ENCODE measurements around the gene GPD1. TPM values are rescaled to one million over a fixed set of nuclear protein-coding genes. Genes with fewer than 3 reads are reported as not detected.

Gene GPD1
- total and polyA plus RNA-seq, 4 experiments from 2014 or later = 1.1 to 2.0 TPM; not detected in 2

- Mint-ChIP-seq H3K4me3 (peak overlapping the region; percentile 93 to 100 (median 96)), H3K9me3 (no peaks in the 10 kb centered on the region), H3K27me3 (no peaks in the 10 kb centered on the region), H3K4me1 (peaks cover 19 to 56% (median 39%) of the 10 kb centered on the region in 4 donors), H3K27ac (peak overlapping the region; percentile 93 to 100 (median 98)), H3K36me3 (peaks cover 15 to 34% of the 10 kb centered on the region in 2 donors)
- peaks cover 49% of the 10 kb centered on the region for H3K4me1 ChIP-seq (ENCODE audit: insufficient read depth, low read length)
- H3K27me3 ChIP-seq (ENCODE audit: insufficient read depth, low read length) = no peaks in the 10 kb centered on the region
- DNase-seq = peak in 1 of 5 donors; percentile 47
- H3K36me3 ChIP-seq (ENCODE audit: insufficient read depth, low read length) = peaks cover 15% of the 10 kb centered on the region
- ChIA-PET CTCF (ENCODE audit: partially characterized antibody) (interaction anchor here (0.7 to 16.0 kb wide), 23 partner anchors 9 to 935 kb away, joined by 3 to 316 read pairs (median 12); partner anchors contain the start of genes CERS5, GPD1, LETMD1 and RACGAP1), POLR2A (ENCODE audit: partially characterized antibody) (interaction anchor here (0.6 to 6.2 kb wide), 30 partner anchors 9 to 1106 kb away, joined by 3 to 112 read pairs (median 6); partner anchors contain the start of genes ATF1, CERS5, GPD1 and LIMA1)
- H3K27ac ChIP-seq (ENCODE audit: low read depth, low read length) = peak overlapping the region; percentile 93
- intact Hi-C loops (cut with micrococcal nuclease) = loop anchor here (2.0 to 10.0 kb wide), 3 partner anchors 20 to 1122 kb away; partner anchors contain the start of gene DAZAP2
- H3K4me3 ChIP-seq (ENCODE audit: low read length in 2 of 2) = peak overlapping the region; percentile 98 to 99
- no peaks in the 10 kb centered on the region for H3K9me3 ChIP-seq (ENCODE audit: control insufficient read depth in 1 of 2, low read length in 2 of 2)
Observed at GRCh38 chr12:50112456-50113218, 8.8 kb downstream of the GPD1 start.

GRCh38 chr12:50117057-50117622 lies 13.3 kb downstream of the GPD1 start:
- Histone ChIP-seq H3K9me3 (ENCODE audit: control insufficient read depth in 1 of 2, low read length in 2 of 2) (no peaks in the 10 kb centered on the region), H3K27me3 (ENCODE audit: insufficient read depth, low read length) (no peaks in the 10 kb centered on the region), H3K4me3 (ENCODE audit: low read length in 2 of 2) (no peak overlapping the region), H3K27ac (ENCODE audit: low read depth, low read length) (no peak overlapping the region), H3K36me3 (ENCODE audit: insufficient read depth, low read length) (peaks cover 45% of the 10 kb centered on the region), H3K4me1 (ENCODE audit: insufficient read depth, low read length) (peaks cover 45% of the 10 kb centered on the region)
- peaks cover 28 to 77% (median 48%) of the 10 kb centered on the region in 4 donors for H3K4me1 Mint-ChIP-seq
- H3K9me3 Mint-ChIP-seq = no peaks in the 10 kb centered on the region
- no peak for DNase-seq
- CTCF ChIA-PET (ENCODE audit: partially characterized antibody) = interaction anchor here (0.8 to 16.0 kb wide), 5 partner anchors 15 to 59 kb away, joined by 3 to 316 read pairs (median 3); partner anchors contain the start of gene SMARCD1
- no peaks in the 10 kb centered on the region for H3K27me3 Mint-ChIP-seq
- peak overlapping the region in 4 of 7 donors; percentile 48 to 77 (median 64) for H3K27ac Mint-ChIP-seq
- POLR2A ChIA-PET (ENCODE audit: partially characterized antibody) = interaction anchor here (0.8 to 1.4 kb wide), 2 partner anchors 9 to 32 kb away, joined by 3 to 5 read pairs; partner anchors contain the start of gene SMARCD1
- peaks cover 23 to 60% of the 10 kb centered on the region in 2 donors for H3K36me3 Mint-ChIP-seq
- intact Hi-C loops (cut with micrococcal nuclease) = loop anchor here (10.0 kb wide), 1 partner anchor 1118 kb away; the partner anchor contains the start of gene DAZAP2
- H3K4me3 Mint-ChIP-seq = peak overlapping the region in 5 of 8 donors; percentile 43 to 74 (median 51)

GRCh38 chr12:50119387-50119786 lies 15.6 kb downstream of the GPD1 start:
- H3K27ac ChIP-seq (ENCODE audit: low read depth, low read length) = no peak overlapping the region
- no peaks in the 10 kb centered on the region for H3K27me3 ChIP-seq (ENCODE audit: insufficient read depth, low read length)
- CTCF ChIA-PET (ENCODE audit: partially characterized antibody) = interaction anchor here (1.4 kb wide), 1 partner anchor 31 kb away, joined by 3 read pairs; no protein-coding TSS in a partner anchor
- H3K27me3 Mint-ChIP-seq = no peaks in the 10 kb centered on the region
- peaks cover 30 to 60% (median 42%) of the 10 kb centered on the region in 4 donors for H3K4me1 Mint-ChIP-seq
- peaks cover 62% of the 10 kb centered on the region for H3K36me3 ChIP-seq (ENCODE audit: insufficient read depth, low read length)
- H3K4me3 ChIP-seq (ENCODE audit: low read length in 2 of 2) = no peak overlapping the region
- peaks cover 34 to 69% of the 10 kb centered on the region in 2 donors for H3K36me3 Mint-ChIP-seq
- H3K9me3 ChIP-seq (ENCODE audit: control insufficient read depth in 1 of 2, low read length in 2 of 2) = no peaks in the 10 kb centered on the region
- H3K4me3 Mint-ChIP-seq = no peak overlapping the region
- no peak overlapping the region for H3K27ac Mint-ChIP-seq
- POLR2A ChIA-PET (ENCODE audit: partially characterized antibody) = interaction anchor here (1.0 kb wide), 1 partner anchor 10 kb away, joined by 3 read pairs; no protein-coding TSS in a partner anchor
- peaks cover 33% of the 10 kb centered on the region for H3K4me1 ChIP-seq (ENCODE audit: insufficient read depth, low read length)
- no peak for DNase-seq
- intact Hi-C loops (cut with micrococcal nuclease) = loop anchor here (10.0 kb wide), 1 partner anchor 1115 kb away; the partner anchor contains the start of gene DAZAP2
- no peaks in the 10 kb centered on the region for H3K9me3 Mint-ChIP-seq

DNA sequence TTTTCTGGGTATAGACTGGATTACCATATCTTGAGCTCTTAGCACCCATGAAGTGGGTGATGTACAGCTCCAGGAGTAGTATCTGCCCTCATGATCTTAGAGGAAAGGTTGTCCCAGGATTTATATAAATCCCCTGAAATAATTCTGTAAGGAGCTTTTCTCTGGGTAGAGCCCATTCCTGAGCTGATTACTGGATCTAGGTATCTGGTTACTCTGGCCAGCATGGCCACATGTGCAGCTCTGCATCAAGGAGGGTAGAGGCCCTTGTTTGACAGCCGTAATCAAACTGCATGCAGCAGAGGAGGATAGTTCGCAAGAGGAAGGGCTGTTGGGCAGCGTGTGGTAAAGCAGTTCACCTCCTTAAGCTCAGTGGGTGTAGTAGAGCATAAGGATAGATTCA lies 16.7 kb downstream of the GPD1 start:
- POLR2A ChIA-PET (ENCODE audit: partially characterized antibody) = interaction anchor here (5.0 kb wide), 1 partner anchor 9 kb away, joined by 35 read pairs; the partner anchor contains the start of gene COX14
- Mint-ChIP-seq H3K9me3 (no peaks in the 10 kb centered on the region), H3K27ac (peak overlapping the region in 1 of 7 donors; percentile 88), H3K4me1 (peaks cover 32 to 57% (median 44%) of the 10 kb centered on the region in 4 donors), H3K27me3 (no peaks in the 10 kb centered on the region), H3K36me3 (peaks cover 37 to 73% of the 10 kb centered on the region in 2 donors), H3K4me3 (no peak overlapping the region)
- Histone ChIP-seq H3K4me1 (ENCODE audit: insufficient read depth, low read length) (peaks cover 28% of the 10 kb centered on the region), H3K27ac (ENCODE audit: low read depth, low read length) (no peak overlapping the region), H3K27me3 (ENCODE audit: insufficient read depth, low read length) (no peaks in the 10 kb centered on the region), H3K9me3 (ENCODE audit: control insufficient read depth in 1 of 2, low read length in 2 of 2) (no peaks in the 10 kb centered on the region), H3K4me3 (ENCODE audit: low read length in 2 of 2) (no peak overlapping the region), H3K36me3 (ENCODE audit: insufficient read depth, low read length) (peaks cover 62% of the 10 kb centered on the region)
- intact Hi-C loops (cut with micrococcal nuclease) = no loop called here
- DNase-seq = no peak
- CTCF ChIA-PET (ENCODE audit: partially characterized antibody) = interaction anchor here (1.0 to 3.6 kb wide), 2 partner anchors 9 to 55 kb away, joined by 3 to 24 read pairs; partner anchors contain the start of gene COX14

GRCh38 chr12:50120953-50121352 lies 17.1 kb downstream of the GPD1 start:
- no peaks in the 10 kb centered on the region for H3K9me3 Mint-ChIP-seq
- peak overlapping the region in 2 of 7 donors; percentile 27 to 88 for H3K27ac Mint-ChIP-seq
- H3K4me1 Mint-ChIP-seq = peaks cover 31 to 57% (median 44%) of the 10 kb centered on the region in 4 donors
- Histone ChIP-seq H3K27ac (ENCODE audit: low read depth, low read length) (no peak overlapping the region), H3K4me3 (ENCODE audit: low read length in 2 of 2) (no peak overlapping the region), H3K27me3 (ENCODE audit: insufficient read depth, low read length) (no peaks in the 10 kb centered on the region), H3K36me3 (ENCODE audit: insufficient read depth, low read length) (peaks cover 58% of the 10 kb centered on the region), H3K4me1 (ENCODE audit: insufficient read depth, low read length) (peaks cover 23% of the 10 kb centered on the region), H3K9me3 (ENCODE audit: control insufficient read depth in 1 of 2, low read length in 2 of 2) (no peaks in the 10 kb centered on the region)
- POLR2A ChIA-PET (ENCODE audit: partially characterized antibody) = interaction anchor here (5.0 kb wide), 1 partner anchor 9 kb away, joined by 35 read pairs; the partner anchor contains the start of gene COX14
- H3K4me3 Mint-ChIP-seq = no peak overlapping the region
- intact Hi-C loops (cut with micrococcal nuclease) = no loop called here
- no peak for DNase-seq
- CTCF ChIA-PET (ENCODE audit: partially characterized antibody) = interaction anchor here (1.0 to 3.6 kb wide), 2 partner anchors 9 to 55 kb away, joined by 3 to 24 read pairs; partner anchors contain the start of gene COX14
- H3K27me3 Mint-ChIP-seq = no peaks in the 10 kb centered on the region
- peaks cover 37 to 73% of the 10 kb centered on the region in 2 donors for H3K36me3 Mint-ChIP-seq

DNA sequence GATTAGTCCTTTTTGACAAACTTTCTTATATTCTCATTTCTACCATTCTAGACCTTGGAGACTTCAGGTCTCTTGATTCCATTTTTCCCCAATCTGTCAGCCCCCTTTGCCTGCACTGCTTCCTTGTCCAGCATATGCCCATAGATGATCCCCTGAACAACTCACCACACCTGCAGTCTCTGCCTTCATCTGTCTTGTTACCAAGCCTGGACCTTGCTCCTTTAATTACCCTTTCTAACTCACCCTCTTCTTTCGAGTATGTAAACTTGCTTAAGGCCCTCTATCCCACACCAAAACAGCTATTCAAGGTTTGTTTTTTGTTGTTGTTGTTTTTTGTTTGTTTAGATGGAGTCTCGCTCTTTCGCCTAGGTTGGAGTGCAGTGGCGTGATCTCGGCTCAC lies 17.8 kb downstream of the GPD1 start:
- Mint-ChIP-seq H3K27ac (peak overlapping the region in 3 of 7 donors; percentile 9 to 39 (median 25)), H3K4me1 (peaks cover 26 to 51% (median 38%) of the 10 kb centered on the region in 4 donors), H3K9me3 (no peaks in the 10 kb centered on the region), H3K27me3 (no peaks in the 10 kb centered on the region), H3K36me3 (peaks cover 32 to 68% of the 10 kb centered on the region in 2 donors), H3K4me3 (no peak overlapping the region)
- peaks cover 53% of the 10 kb centered on the region for H3K36me3 ChIP-seq (ENCODE audit: insufficient read depth, low read length)
- ChIA-PET POLR2A (ENCODE audit: partially characterized antibody) (interaction anchor here (5.0 kb wide), 1 partner anchor 10 kb away, joined by 35 read pairs; the partner anchor contains the start of gene COX14), CTCF (ENCODE audit: partially characterized antibody) (interaction anchor here (3.6 kb wide), 1 partner anchor 10 kb away, joined by 24 read pairs; the partner anchor contains the start of gene COX14)
- H3K27ac ChIP-seq (ENCODE audit: low read depth, low read length) = no peak overlapping the region
- H3K27me3 ChIP-seq (ENCODE audit: insufficient read depth, low read length) = no peaks in the 10 kb centered on the region
- H3K4me1 ChIP-seq (ENCODE audit: insufficient read depth, low read length) = peaks cover 16% of the 10 kb centered on the region
- intact Hi-C loops (cut with micrococcal nuclease) = no loop called here
- no peak overlapping the region for H3K4me3 ChIP-seq (ENCODE audit: low read length in 2 of 2)
- H3K9me3 ChIP-seq (ENCODE audit: control insufficient read depth in 1 of 2, low read length in 2 of 2) = no peaks in the 10 kb centered on the region
- no peak for DNase-seq
